Stimulated activated CD4-positive, alpha-beta T cell treated with anti-CD3 and anti-CD28 coated beads, TNF-alpha, amount 100 ng/mL, for 24 hours (primary cell): Measurements from ENCODE around the gene MARS1.
A peak's percentile ranks its signal among the peaks of the same experiment; 100 is the strongest.

Source experiments
- DNase-seq, 3 experiments: peaks; one replicate each; pipeline ENCODE4 v3.0.0-alpha.2; 2020; ENCODE audit warnings: low read depth in 3 of 3

Gene MARS1

GRCh38 chr12:57528831-57529555 is 41.1 kb downstream of the MARS1 start:
- no peak for DNase-seq

GRCh38 chr12:57529831-57530230 is 42.0 kb downstream of the MARS1 start:
- no peak for DNase-seq

GRCh38 chr12:57530396-57531142 is 42.7 kb downstream of the MARS1 start:
- no peak for DNase-seq

GRCh38 chr12:57531836-57532235 is 44.0 kb downstream of the MARS1 start:
- DNase-seq, result no peak

GRCh38 chr12:57533108-57533507 is 45.2 kb downstream of the MARS1 start:
- DNase-seq, result no peak

GRCh38 chr12:57534250-57534649 is 46.4 kb downstream of the MARS1 start:
- DNase-seq, result no peak

GRCh38 chr12:57534991-57535543 is 47.2 kb downstream of the MARS1 start:
- DNase-seq, result no peak

GRCh38 chr12:57535764-57536596 is 48.1 kb downstream of the MARS1 start:
- no peak for DNase-seq

GRCh38 chr12:57536597-57536942 is 48.7 kb downstream of the MARS1 start:
- DNase-seq, result no peak

GRCh38 chr12:57539134-57539768 is 51.4 kb downstream of the MARS1 start:
- DNase-seq, result no peak

GRCh38 chr12:57541001-57541400 is 53.1 kb downstream of the MARS1 start:
- no peak for DNase-seq

GRCh38 chr12:57541717-57542116 is 53.8 kb downstream of the MARS1 start:
- DNase-seq, result no peak

- no peak for DNase-seq
Measured at GRCh38 chr12:57543581-57543980, 55.7 kb downstream of the MARS1 start.

- no peak for DNase-seq
Measured at GRCh38 chr12:57545809-57546437, 58.1 kb downstream of the MARS1 start.

- DNase-seq, result peak; percentile 88 to 96 (median 92)
Measured at GRCh38 chr12:57546438-57547287, 58.8 kb downstream of the MARS1 start, which contains the start of gene DCTN2. Gene DCTN2 (minus strand): TSS chr12:57547192. CDS start chr12:57547063, 129 bp downstream.

- DNase-seq, result no peak
Measured at GRCh38 chr12:57547288-57548012, 59.6 kb downstream of the MARS1 start.

GRCh38 chr12:57548013-57548315 is 60.1 kb downstream of the MARS1 start:
- no peak for DNase-seq

- no peak for DNase-seq
Measured at GRCh38 chr12:57548488-57548887, 60.6 kb downstream of the MARS1 start.

- no peak for DNase-seq
Measured at GRCh38 chr12:57549203-57549908, 61.5 kb downstream of the MARS1 start.
